Fibroblast of the conjunctiva (primary cell): ENCODE data around the gene KRT32.

Experiments
- DNase-seq: peaks from one replicate; pipeline ENCODE4 v3.0.0-alpha.2; 2010; ENCODE audit warnings: low read depth

Gene KRT32

GRCh38 chr17:41492351-41492750 lies 25.2 kb upstream of the KRT32 start:
- DNase-seq, result no peak

DNA sequence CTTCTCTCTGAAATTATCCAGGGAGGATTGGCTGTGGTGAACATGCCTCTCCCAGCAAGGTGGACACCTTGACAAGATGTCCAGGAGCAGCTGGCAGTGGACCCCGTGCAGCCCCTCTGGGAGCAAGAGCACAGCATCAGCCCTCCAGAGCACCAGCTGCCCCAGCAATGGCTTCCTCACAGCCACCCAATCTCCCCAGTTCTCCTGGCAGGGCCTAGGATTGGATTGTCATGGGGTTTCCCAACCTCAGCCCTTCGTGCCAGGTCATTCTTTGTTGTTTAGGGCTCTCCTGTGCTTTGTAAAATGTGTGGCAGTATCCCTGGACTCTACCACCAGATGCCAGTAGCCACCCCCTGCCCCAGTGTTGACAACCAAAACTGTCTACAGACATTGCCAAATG lies 24.3 kb upstream of the KRT32 start:
- no peak for DNase-seq

- DNase-seq, result no peak
These were observed 23.1 kb upstream of the KRT32 start for GRCh38 chr17:41490000-41490990.

DNA sequence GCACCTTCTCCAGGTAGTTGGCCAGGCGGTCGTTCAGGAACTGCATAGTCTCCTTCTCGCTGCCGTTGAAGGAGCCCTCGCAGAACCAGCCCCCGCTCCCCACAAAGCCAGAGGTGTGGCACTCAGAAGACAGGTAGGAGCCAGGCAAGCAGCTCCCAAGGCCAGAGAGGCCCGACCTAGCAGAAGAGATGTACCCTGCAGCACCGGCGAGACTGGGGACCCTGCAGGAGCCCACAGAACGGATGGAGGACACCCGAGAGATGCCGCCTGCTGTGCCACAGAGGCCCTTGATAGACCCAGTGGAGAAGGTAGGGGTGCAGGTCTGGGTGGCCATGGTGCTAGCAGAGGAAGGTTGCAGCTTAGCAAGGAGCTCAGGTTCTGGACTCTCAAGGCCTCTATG lies 22.3 kb upstream of the KRT32 start, which contains the start of gene KRT36:
KRT36 (minus strand) TSS at position 380 of the 400 bp plus-strand sequence; CDS start at position 334, 46 bp downstream.
- DNase-seq, result no peak

GRCh38 chr17:41486809-41487530 lies 19.8 kb upstream of the KRT32 start:
- no peak for DNase-seq

GRCh38 chr17:41486316-41486715 lies 19.1 kb upstream of the KRT32 start:
- no peak for DNase-seq

DNA sequence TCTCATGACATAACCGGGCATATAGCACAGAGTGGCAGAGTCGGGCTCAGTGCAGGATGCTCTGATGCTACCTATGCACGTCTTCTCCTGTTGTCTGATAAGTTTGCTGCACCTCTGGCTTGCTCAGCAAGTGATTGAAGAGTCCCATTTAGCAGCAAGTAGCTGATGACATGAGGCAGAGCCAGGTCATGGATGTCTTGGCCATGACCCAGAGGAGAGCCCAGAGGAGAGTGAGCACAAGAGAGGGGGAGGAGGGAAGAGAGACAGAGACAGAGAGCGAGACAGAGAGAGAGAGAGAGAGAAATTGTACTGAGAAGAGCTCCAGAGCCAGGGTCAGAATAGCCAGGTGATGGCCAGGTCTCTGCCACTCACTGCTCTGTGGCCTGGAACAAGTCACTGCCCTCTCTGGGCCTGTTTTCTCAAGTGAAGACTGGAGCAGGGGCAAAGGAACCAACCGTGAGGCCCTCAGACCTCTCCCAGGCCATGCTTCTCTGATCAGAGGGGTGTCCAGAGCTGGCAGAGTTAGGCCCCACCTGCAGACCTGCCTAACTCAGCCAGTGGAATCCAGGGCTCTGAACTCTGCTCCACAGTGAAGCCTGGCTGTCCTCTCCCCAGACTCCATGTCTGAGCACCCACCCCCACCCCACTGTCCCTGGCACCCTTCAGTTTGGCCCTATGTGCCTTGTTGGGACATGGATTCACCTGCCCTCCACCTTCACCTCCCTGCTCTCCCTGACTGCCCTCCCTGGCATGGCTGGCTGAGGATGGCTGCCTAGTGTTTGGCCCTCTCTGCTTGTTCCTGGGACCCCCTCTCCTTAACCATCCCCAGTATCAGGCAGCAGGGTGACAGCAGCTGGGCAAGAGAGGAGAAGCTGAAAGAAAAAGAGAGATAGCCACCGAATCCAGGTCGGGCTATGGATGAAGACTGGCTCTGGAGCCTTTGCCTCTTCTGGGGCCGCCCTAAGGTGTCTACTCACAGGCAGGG lies 18.0 kb upstream of the KRT32 start:
- no peak for DNase-seq

GRCh38 chr17:41483991-41484826 lies 17.0 kb upstream of the KRT32 start:
- no peak for DNase-seq

DNA sequence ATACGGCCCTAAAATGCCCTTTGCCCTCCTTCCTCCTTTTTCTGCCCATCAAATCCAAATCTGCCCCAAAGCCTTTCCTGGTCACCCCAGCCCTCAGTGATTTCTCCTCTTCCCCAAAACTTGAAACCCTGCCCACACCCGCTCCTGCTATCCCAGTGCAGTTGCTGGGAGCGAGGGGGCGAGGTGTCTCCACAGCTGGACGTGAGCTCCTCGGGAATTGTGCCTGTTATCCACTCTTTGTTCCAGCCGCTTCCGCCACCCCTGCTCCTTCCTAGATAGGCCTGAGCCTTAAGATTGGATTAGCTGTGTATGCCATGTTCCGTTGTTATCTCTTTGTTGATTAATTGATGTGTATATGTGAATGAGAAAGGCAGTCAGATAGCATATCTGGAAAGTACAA lies 16.3 kb upstream of the KRT32 start:
- DNase-seq, result no peak

- no peak for DNase-seq
These were observed 13.8 kb upstream of the KRT32 start, which contains the start of gene KRT35 for GRCh38 chr17:41481036-41481435. Gene KRT35 (minus strand): TSS chr17:41481151. CDS start chr17:41481097, 54 bp downstream.

GRCh38 chr17:41480581-41480980 lies 13.4 kb upstream of the KRT32 start:
- no peak for DNase-seq

- DNase-seq, result no peak
These were observed 12.9 kb upstream of the KRT32 start for GRCh38 chr17:41480136-41480535.

- DNase-seq, result no peak
These were observed 11.1 kb upstream of the KRT32 start for GRCh38 chr17:41478237-41478636.

DNA sequence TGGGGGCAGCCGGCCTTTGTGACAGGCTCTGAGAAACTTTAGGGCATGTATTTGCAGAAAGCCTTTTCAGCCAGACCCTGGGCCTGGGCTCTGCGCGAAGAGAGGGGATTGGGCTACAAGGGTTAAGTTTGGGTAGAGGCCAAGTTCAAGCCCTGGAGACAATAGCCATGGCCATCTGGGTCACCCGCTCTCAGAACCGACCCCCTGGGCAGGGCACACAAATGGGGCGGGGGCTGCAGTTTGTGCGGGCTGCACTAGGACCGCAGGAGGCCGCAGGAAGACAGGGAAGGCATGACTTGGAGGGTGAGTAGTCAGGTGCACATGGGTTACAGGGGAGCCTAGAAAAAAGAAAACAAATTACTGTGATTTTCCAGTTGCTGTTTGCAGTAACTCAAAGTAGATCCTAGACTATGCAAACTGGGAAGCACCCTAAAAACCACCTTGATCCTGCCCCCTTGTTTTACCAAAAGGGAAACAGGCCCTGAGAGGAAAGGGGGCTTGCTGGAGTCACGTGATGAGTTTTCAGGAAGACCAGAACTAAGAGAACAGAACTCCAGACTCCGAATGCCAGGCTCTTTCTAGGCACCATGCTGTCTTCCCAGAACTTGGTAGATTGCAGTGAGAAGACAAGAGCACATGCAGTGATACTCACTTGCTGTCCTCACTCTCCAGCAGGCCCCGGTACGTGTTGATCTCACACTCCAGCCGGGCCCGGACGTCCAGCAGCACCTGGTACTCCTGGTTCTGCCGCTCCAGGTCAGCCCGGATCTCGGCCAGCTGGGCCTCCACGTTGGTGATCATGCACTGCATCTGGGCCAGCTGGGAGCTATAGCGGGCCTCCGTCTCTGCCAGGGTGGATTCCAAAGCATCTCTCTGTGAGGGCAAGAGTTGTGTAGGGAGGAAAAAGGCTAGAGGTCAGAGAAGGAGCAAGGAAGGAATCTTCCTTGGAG lies 10.0 kb upstream of the KRT32 start:
- DNase-seq, result no peak

- no peak for DNase-seq
These were observed 8.2 kb upstream of the KRT32 start for GRCh38 chr17:41475421-41475820.

- no peak for DNase-seq
These were observed 7.7 kb upstream of the KRT32 start for GRCh38 chr17:41474863-41475262.

GRCh38 chr17:41468346-41468745 lies 1.2 kb upstream of the KRT32 start:
- no peak for DNase-seq

- no peak for DNase-seq
These were observed 375 bp upstream of the KRT32 start for GRCh38 chr17:41467561-41467960.

DNA sequence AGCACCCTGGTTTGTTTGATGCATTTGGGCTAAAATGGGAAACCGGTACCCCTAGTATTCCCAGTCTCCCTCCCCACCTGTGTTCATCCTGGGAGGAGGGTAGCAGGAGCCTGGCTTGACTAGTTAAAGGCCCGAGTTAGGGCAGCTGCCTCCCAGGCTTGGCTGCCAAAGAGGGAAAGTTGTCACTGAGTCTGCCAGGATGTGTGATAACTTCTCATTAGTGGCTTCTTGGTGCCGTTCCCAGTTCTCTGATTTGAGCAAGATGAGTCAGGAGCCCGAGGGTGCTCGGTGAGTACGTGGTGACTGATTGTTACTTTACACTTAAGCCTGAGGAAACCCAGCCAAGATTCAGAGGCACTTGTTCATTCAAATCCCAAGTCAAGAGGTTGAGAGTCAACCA lies 2.5 kb downstream of the KRT32 start:
- peak; percentile 68 for DNase-seq

- DNase-seq, result no peak
These were observed 3.0 kb downstream of the KRT32 start for GRCh38 chr17:41464173-41464572.
